ENCODE measurements around the gene PRR7.

Gene PRR7

GRCh38 chr5:177425196-177425800 is 21.3 kb upstream of the PRR7 start:
- no peak for DNase-seq

- DNase-seq, result peak; percentile 96
These were observed 20.6 kb upstream of the PRR7 start for GRCh38 chr5:177425801-177426565.

DNA sequence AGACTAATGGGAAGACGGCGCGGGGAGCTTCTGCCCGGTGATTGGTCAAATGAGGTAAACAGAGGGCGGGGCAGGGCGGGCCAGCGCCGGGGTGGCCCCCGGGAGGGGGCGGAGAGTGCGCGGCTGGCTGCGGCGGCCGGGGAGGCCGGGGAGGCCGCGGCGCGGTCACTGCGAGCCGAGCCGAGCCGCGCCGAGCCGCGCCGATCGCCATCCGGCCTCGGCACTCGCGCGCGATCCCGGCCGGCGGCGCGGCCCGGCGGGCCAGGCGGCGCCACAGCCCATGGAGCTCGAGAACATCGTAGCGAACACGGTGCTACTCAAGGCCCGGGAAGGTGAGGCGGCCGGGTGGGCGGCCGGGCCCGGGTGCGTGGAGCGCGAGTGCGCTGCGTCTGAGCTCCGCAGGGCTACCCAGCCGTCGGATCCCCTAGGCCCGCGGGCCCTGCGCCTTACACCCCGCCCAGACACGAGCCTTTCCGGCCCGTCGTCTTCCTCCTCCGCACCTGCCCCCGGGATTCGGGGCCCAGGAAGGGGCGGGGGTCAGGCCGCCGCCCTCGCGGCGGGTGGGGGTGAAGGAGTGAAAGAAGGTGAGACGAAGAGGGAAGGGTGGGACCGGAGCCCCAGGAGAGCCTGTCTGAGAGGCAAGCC is 19.9 kb upstream of the PRR7 start, which contains the start of gene GRK6:
GRK6 (plus strand) TSS at position 111 of the 645 bp plus-strand sequence; CDS start at position 281, 170 bp downstream.
- no peak for DNase-seq

- DNase-seq, result no peak
These were observed 19.3 kb upstream of the PRR7 start for GRCh38 chr5:177427211-177427822.

- DNase-seq, result no peak
These were observed 18.6 kb upstream of the PRR7 start for GRCh38 chr5:177427919-177428573.

- no peak for DNase-seq
These were observed 17.9 kb upstream of the PRR7 start for GRCh38 chr5:177428574-177429217.

DNA sequence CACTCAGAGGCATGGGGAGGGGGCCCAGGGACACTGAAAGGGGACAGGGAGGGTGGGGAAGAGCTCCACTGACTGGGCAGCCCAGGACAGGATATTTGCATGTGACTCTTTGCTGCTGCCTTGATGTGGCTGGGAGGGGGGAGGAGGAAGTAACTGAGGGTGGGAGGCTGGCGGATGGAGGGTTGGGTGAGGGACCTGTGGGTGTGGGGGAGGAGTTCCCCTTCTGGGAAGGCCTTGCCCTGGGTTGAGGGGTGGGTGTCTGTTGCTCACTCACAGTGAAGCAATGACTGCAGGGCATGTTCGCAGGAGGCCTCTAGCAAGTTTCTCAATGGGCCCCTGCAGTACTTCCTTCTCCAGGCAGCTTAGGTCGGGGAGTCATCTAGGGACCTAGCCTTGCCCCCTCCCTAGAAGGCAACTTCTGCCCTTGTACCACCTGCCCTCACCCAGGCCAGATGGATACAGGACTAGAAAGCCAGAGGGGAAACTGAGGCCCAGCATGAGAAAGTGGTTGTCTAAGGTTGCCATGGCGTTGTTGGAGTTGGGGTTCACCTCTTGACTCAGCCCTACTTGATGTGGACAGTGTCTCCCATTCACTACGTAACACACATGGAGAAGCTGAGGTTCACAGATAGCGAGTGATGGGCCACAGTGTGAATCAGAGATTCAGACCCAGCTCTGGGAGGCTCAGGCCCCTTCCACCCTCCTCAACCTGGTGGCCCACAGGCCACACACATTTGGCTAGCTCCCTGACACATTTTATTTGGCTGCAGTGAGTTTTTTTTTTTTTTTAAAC is 17.2 kb upstream of the PRR7 start:
- no peak for DNase-seq

GRCh38 chr5:177430140-177430951 is 16.3 kb upstream of the PRR7 start:
- DNase-seq, result no peak

- no peak for DNase-seq
These were observed 15.7 kb upstream of the PRR7 start for GRCh38 chr5:177430972-177431316.

GRCh38 chr5:177431317-177432142 is 15.1 kb upstream of the PRR7 start:
- DNase-seq, result no peak

- no peak for DNase-seq
These were observed 14.3 kb upstream of the PRR7 start for GRCh38 chr5:177432143-177432838.

DNA sequence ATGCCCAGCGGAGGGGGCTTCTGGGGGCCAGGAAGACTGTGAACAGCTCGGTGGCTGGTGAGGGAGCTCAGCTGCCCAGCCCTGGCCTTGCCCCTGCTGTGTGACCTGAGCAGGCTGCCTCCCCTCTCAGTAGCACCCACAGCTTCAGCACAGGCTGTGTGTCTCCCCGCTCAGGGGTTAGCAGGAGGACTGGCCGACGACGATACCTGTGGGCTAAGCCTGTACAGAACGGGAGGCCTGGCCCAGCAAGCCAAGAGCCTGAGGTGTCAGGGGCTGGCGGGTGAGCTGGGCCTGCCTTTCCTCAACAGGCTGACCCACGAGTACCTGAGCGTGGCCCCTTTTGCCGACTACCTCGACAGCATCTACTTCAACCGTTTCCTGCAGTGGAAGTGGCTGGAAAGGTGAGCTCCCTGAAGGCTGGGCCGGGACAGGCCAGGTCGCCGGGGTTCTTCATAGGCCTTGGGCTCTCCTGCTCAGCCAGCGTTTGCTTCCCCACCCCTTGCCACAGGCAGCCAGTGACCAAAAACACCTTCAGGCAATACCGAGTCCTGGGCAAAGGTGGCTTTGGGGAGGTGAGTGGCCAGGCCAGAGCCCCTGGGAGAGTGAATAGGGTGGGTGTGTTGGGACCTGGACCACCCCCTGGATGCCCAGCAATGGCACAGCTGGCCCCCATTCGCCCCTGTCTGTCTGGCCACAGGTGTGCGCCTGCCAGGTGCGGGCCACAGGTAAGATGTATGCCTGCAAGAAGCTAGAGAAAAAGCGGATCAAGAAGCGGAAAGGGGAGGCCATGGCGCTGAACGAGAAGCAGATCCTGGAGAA is 13.6 kb upstream of the PRR7 start:
- no peak for DNase-seq

- DNase-seq, result no peak
These were observed 12.9 kb upstream of the PRR7 start for GRCh38 chr5:177433658-177434217.

DNA sequence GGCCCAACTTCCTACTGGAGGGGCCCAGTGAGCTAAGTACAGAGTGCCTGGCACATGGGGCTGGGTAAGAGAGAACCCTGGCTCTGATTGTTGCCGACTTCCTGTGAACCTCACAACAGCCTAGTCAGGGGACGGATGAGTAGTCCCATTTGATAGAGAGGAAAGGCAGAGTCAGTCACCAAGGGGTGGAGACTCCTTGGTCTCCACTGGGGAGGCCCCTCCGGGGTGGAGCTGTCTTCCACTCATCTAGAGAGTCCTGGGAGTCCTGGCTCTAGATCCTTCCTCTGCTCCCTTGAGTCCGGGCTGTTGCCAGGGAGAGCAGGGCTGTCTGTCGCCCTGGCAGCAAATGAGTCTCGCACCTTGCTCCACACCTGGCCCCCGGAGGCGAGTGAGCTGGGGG is 12.2 kb upstream of the PRR7 start:
- no peak for DNase-seq

- no peak for DNase-seq
These were observed 11.5 kb upstream of the PRR7 start for GRCh38 chr5:177434942-177435738.

DNA sequence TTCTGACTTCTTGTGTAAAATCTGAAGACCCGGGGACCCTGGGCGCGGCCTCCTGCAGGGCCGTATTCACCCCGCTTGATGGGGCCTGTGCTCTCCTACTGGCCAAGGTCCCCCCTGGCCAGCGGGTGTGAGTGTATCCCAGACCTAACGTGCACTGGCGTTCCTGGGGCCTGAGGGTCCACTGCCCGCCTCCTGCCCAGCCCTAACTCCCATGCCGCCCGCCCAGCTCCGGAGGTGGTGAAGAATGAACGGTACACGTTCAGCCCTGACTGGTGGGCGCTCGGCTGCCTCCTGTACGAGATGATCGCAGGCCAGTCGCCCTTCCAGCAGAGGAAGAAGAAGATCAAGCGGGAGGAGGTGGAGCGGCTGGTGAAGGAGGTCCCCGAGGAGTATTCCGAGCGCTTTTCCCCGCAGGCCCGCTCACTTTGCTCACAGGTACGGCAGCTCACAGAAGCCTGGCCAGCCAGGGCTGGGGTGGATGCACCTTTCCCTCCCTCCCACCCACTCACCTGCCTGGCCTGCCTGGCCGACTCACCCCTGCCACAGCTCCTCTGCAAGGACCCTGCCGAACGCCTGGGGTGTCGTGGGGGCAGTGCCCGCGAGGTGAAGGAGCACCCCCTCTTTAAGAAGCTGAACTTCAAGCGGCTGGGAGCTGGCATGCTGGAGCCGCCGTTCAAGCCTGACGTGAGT is 10.6 kb upstream of the PRR7 start:
- no peak for DNase-seq

- DNase-seq, result no peak
These were observed 9.0 kb upstream of the PRR7 start for GRCh38 chr5:177437623-177438022.
